ENCODE results near the gene DRG2.

The DRG2 gene

GRCh38 chr17:18101828-18102227 lies 14.1 kb downstream of the DRG2 start:
- no peaks in the 10 kb centered on the region for H3K27me3 Mint-ChIP-seq (ENCODE audit: low read depth, poor library complexity)
- H3K36me3 Mint-ChIP-seq (ENCODE audit: low read depth) = peaks cover 4% of the 10 kb centered on the region
- DNase-seq = no peak
- no peaks in the 10 kb centered on the region for H3K9me3 Mint-ChIP-seq
- no peak for TF ChIP-seq CTCF (IDR thresholded peaks at IDR 0.05)
- H3K4me3 Mint-ChIP-seq = no peak overlapping the region
- no peaks in the 10 kb centered on the region for H3K4me1 Mint-ChIP-seq
- peak overlapping the region; percentile 57 for H3K27ac Mint-ChIP-seq

GRCh38 chr17:18102640-18103039 lies 14.9 kb downstream of the DRG2 start:
- no peak overlapping the region for H3K4me3 Mint-ChIP-seq
- no peaks in the 10 kb centered on the region for H3K9me3 Mint-ChIP-seq
- H3K27ac Mint-ChIP-seq = no peak overlapping the region
- DNase-seq = no peak
- no peak for TF ChIP-seq CTCF (IDR thresholded peaks at IDR 0.05)
- no peaks in the 10 kb centered on the region for H3K27me3 Mint-ChIP-seq (ENCODE audit: low read depth, poor library complexity)
- peaks cover 4% of the 10 kb centered on the region for H3K36me3 Mint-ChIP-seq (ENCODE audit: low read depth)
- H3K4me1 Mint-ChIP-seq = no peaks in the 10 kb centered on the region

GRCh38 chr17:18105027-18105426 lies 17.3 kb downstream of the DRG2 start:
- no peak overlapping the region for H3K27ac Mint-ChIP-seq
- no peak for DNase-seq
- H3K36me3 Mint-ChIP-seq (ENCODE audit: low read depth) = no peaks in the 10 kb centered on the region
- no peaks in the 10 kb centered on the region for H3K4me1 Mint-ChIP-seq
- no peak overlapping the region for H3K4me3 Mint-ChIP-seq
- no peaks in the 10 kb centered on the region for H3K27me3 Mint-ChIP-seq (ENCODE audit: low read depth, poor library complexity)
- H3K9me3 Mint-ChIP-seq = no peaks in the 10 kb centered on the region
- no peak for TF ChIP-seq CTCF (IDR thresholded peaks at IDR 0.05)

- no peaks in the 10 kb centered on the region for H3K4me1 Mint-ChIP-seq
Observed at GRCh38 chr17:18105595-18105994, 17.8 kb downstream of the DRG2 start.

GRCh38 chr17:18106211-18106610 lies 18.5 kb downstream of the DRG2 start:
- Mint-ChIP-seq H3K27me3 (ENCODE audit: low read depth, poor library complexity) (no peaks in the 10 kb centered on the region), H3K4me1 (no peaks in the 10 kb centered on the region), H3K27ac (no peak overlapping the region), H3K9me3 (no peaks in the 10 kb centered on the region), H3K36me3 (ENCODE audit: low read depth) (no peaks in the 10 kb centered on the region), H3K4me3 (no peak overlapping the region)
- no peak for DNase-seq
- no peak for TF ChIP-seq CTCF (IDR thresholded peaks at IDR 0.05)

More at GRCh38 chr17:18105595-18105994, 17.8 kb downstream of the DRG2 start:
- Mint-ChIP-seq H3K27ac (no peak overlapping the region), H3K27me3 (ENCODE audit: low read depth, poor library complexity) (no peaks in the 10 kb centered on the region), H3K4me3 (no peak overlapping the region), H3K9me3 (no peaks in the 10 kb centered on the region), H3K36me3 (ENCODE audit: low read depth) (no peaks in the 10 kb centered on the region)
- no peak for DNase-seq
- TF ChIP-seq CTCF (IDR thresholded peaks at IDR 0.05) = no peak

- no peak for DNase-seq
- no peak overlapping the region for H3K4me3 Mint-ChIP-seq
- no peaks in the 10 kb centered on the region for H3K9me3 Mint-ChIP-seq
- no peaks in the 10 kb centered on the region for H3K27me3 Mint-ChIP-seq (ENCODE audit: low read depth, poor library complexity)
- no peaks in the 10 kb centered on the region for H3K36me3 Mint-ChIP-seq (ENCODE audit: low read depth)
- no peak for TF ChIP-seq CTCF (IDR thresholded peaks at IDR 0.05)
- peak overlapping the region; percentile 85 for H3K27ac Mint-ChIP-seq
- H3K4me1 Mint-ChIP-seq = peaks cover 6% of the 10 kb centered on the region
Observed at GRCh38 chr17:18107061-18107790, 19.5 kb downstream of the DRG2 start.

Measured in nephron progenitor cell (in vitro differentiated cells).